ENCODE data around the gene VEGFA.
"Not testable (repeated sequence)": the region's sequence is repeated elsewhere in the genome, so short reads cannot be mapped to it uniquely, and the experiment has no call there.

The VEGFA gene

DNA sequence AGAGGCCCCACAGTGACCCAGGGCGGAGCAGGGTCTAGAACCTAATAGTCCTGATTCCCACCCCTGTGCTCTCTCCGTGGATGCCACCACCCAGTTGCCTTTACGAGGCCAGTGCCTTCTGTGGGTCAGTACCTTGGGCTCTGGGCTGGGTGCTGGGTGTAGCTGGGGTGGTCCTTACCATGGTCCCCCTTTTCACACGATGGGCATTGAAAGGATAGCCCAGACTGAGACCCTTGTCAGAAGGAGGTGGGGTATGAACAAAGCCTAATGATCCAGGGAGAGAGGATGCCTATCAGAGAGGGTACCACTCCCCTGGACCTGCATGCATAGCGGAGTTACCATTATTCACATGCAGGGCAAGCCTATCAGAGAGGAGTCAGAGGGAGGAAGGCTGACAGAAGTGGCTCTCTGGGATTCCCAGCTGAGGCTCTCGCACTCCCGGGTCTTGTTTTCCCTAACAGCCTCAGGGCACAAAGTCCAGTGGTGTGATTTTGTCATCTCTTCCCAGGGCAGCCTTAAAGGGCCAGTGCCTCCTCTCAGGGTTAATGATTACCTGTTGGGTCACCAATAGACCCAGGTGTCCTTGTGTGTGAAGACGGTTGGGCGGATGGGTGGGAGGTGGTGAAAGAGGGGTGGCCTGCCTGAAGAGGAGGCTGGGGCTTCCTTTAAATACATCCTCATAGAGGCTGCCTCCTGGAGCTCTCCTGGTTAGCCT is 36.2 kb downstream of the VEGFA start:
- DNase-seq, result peak; percentile 34

DNA sequence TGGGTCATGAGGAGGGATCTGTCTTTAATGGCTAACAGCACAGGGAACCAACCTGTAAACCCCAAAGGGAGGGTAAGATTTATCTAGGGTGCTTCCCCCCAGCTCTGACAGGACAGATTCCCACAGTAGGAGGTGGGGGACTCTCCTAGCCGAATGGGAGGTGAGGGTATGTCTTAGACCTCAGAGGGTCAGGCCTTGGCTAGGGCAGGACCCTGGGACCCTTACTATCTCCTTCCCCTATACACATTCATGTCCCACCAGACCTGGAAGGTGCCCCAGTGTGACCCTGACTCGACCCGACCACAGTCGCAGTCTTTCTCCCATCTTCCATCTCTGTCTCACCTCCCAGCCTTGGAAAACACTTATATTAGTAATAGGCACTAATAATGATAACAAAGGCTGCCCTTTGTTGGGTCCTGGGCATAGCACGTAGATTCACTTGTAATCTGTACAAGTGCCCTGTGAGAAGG is 36.8 kb downstream of the VEGFA start:
- DNase-seq, result no peak

DNA sequence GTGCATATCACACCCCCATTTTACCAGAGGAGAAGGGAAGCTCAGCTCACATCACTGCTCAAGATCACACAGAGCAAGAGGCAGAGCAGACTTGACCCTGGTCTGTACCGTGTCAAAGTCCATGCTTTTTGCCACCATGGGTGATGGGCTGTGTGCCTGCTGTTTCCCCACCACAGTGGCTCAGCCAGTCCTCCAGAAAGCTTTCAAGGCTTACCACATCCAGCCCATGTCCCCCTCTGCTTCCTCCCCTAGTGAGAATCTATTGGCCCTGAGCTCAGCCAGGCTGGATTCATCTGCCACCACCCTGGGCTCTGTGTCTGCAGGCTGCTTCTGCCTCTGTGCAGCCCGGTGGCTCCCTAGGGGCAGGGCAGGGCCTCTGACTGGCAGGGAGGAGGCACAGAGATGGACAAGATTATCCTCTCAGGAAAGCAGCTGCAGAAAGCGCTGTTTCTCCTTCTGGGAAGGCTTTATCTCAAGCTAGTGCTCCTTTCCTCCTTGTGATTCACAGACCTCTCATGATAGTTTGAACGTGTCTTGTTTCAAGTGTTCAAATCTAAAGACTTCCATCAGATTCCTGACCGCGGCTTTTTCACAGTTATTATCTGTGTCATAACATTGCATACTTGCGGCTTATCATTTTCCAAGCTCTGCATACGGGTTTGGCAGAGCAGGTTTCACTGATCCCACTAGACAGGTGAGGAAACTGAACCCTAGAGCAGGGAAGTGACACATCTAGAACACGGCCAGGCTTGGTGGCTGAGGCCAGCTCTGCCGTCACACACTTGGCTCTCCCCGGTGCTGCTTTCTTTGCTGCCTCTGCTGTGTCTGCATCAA is 37.4 kb downstream of the VEGFA start:
- peak; percentile 37 for DNase-seq

DNA sequence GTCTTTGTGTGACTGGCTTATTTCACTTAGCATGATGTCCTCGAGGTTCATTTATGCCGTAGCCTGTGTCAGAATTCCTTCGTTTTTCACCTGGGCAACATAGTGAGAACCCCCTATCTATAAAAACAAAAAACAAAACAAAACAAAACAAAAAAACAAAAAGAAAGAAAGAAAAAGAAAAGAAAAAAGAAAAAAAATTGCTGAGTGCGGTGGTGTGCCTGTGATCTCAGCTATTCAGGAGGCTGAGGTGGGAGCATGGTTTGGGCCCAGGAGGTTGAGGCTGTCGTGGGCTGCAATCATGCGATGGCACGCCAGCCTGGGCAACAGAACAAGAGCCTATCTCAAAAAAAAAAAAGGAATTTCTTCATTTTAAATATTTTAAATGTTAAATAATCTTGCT is 38.4 kb downstream of the VEGFA start:
- no peak for DNase-seq

DNA sequence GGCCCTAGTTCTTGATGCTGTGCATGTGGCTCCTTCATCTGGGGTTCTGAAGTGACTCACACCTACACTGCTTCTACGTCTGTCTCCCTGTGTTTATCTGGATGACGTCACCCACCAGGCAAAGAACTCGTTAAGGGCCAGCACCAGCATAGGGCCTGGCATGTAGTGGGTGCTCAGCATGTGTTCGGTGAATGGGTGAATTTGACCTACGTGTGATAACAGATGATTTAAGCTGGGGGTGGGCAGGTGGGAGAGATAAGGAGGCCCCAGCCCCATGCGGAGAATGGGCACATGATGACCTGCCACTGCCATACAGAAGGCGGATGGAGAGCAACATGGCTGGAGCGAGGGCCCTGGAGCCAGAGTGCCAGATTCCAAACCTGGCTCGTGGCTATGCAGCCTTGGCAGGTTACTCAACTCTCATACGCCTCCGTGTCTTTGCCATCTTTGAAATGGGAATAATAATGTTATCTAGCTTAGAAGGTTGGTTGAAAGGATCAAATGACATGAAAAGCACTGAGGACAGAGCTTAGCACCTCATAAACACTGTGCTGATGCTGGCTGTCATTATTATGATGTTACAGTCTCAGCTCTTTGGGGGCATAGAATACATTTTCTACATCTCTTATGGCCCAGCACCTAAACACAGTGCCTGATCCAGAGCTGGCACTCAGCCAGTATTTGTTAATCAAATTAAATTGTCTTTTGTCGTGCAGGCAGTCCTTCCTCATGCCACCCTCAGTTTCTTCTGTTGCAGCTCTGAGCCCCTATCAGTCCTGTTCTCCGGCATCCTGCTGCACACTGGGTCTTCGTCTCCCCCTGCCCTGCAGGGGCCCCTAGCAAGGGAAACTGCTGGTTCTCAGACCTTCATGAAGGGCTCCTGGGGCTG is 39.6 kb downstream of the VEGFA start:
- no peak for DNase-seq

DNA sequence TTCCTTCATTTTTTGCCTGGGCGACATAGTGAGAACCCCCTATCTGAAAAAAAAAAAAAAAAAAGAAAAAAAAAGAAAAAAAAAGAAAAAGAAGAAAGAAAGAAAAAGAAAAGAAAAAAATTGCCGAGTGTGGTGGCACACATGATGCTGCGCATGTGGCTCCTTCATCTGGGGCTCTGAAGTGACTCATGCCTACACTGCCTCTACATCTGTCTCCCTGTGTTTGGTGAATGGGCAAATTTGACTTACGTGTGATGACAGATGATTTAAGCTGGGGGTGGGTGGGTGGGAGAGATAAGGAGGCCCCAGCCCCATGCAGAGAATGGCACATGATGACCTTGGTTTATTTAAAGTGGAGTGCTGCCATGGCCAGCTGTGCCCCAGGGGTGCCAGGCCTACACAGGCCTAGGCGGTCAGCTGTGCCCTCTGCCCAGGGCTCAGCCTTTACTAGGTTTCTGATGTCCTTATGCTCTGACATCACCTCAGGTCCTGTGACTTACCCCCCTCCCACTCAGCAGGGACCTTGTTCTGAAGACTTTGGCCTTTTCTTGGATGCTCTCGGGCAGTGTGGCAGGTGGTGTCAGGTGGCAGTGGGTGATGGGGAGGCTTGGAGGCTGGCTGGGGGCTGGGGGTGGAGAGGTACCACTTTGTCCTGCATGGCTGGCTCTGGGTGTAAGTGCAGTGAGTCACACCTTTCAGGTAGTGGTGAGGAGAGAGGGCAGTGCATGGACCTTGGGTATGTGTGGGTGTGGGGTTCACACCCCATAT is 41.1 kb downstream of the VEGFA start:
- DNase-seq, result no peak

DNA sequence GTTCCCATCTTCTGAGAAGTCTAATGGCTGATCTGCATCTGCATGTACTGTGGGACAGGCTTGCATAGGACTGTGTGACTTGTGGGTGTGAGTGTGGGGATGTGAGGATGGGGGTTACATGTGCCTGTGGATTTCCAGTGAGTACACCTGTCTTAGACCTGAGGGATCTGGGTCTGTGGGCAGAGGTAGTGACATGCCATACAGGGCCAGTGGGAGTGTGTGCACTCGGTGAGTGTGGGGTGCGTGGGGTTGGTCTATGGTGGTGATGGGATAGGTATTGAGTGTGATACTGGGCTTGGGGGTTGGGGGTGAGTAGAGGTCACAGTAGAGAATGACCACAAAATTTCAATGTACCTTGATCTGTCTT is 41.7 kb downstream of the VEGFA start:
- DNase-seq, result no peak

DNA sequence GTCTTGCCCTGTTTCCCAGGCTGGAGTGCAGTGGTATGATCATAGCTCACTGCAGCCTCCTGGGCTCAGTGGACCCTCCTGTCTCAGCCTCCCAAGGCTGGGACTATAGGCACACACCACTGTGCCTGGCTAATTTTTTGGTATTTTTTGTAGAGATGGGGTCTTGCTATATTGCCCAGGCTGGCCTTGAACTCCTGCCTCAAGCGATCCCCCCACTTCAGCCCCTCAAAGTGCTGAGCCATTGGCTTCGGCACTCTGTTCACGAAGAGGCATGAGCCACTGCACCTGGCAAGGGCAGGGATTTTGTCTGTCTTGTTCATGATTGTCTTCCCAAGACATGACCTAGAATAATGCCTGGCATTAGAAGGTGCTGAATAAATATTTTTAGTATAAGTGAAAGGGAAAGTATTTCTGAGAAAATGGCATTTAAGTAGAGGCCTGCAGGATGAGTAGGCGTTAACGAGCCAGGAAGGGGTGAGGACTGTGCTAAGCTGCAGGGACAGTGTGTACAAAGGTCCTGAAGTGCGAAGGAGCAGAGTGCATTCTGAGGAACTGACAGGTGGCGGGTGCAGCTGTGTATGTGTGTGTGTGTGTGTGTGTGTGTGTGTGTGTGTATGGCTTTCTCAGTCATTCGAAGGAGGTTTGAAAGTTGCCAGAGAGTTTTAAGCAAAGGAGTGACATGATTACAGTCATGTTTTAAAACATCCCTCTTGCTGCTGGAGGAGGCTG is 43.0 kb downstream of the VEGFA start:
- DNase-seq, result no peak

DNA sequence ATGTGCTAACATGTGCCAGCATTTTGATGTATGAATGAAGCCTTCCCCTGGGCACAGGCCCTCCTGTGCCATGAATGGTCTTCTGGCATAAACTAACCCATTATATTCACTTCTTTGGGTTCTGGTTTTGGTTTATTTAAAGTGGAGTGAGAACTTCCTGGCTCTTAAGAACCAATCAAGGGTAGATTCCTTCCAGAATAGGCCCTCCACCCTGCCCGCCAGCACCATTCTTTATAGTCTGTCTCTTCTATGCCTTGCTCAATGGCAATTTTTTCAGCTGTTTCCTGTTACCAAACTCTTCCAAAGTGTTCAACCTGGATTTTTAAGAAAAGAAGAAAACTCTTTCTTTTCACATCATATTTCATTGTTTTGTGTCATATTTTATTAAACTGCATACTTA is 44.1 kb downstream of the VEGFA start:
- no peak for DNase-seq

DNA sequence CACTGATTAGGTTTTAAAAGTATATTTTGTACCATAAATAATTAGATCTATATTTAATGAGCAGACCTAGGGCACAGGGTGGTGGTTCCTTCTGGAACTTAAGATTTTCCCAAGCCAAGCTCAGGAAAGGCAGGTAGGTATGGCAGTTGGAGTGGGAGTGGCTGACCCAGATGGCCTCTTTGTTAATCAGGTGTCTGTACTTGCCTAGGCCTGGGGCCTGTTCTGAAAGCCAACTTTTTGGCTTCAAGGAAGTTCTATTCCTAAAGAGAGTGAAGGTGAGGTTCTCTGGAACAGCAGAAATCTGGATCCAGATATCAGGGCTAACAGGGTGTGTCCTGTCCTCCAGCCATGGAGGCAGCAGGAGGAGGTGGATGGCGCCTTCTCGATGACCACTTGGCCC is 44.9 kb downstream of the VEGFA start:
- DNase-seq, result no peak

DNA sequence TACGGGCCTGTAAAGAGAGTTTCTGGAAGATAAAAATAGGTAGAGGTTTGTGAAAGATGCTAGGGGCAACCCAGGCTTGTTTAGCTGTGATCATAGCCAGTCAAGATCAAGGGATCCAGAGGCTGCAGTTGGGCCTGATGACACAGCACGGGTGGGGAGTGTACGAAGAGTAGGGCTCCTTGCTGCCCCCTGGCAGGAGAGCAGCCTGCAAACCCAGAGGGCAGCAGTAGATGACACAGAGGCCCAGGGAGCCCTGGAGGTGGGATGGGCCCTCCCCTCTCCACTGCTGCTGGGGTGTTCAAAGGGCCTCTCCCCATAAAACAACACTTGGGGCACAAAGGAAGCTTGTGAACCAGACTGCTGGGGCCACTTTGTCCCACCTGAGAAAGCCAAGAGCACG is 47.2 kb downstream of the VEGFA start:
- DNase-seq, result no peak

DNA sequence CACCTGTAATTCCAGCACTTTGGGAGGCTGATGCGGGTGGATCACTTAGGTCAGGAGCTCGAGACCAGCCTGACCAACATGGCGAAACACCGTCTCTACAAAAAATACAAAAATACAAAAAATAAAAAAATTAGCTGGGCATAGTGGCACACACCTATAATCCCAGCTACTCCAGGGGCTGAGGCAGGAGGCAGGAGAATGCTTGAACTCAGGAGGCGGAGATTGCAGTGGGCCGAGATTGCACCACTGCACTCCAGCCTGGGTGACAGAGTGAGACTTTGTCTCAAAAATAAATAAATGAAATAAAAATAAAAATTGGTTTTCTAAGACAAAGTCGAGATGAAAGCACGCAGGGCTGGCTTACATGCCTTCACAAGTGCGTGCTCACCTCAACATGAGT is 49.0 kb downstream of the VEGFA start:
- not testable (repeated sequence) for DNase-seq

DNA sequence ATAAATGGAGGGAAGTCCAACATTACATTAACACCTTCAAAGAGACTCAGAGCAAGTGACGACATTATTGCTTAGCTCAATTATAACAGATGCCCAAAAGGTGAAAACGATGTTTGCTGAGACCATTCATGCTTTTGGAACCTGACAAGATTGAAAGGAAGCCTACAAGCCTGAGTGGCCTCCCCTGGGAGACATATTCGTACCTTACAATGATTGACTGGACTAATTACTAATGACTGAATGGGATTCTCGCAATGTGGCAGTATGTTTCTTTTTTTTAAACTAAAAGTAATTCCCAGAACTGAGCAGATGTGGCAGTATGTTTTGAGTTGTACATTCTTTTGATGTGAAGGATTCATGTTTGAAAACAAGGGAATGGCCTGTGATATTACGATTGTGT is 49.9 kb downstream of the VEGFA start:
- no peak for DNase-seq

DNA sequence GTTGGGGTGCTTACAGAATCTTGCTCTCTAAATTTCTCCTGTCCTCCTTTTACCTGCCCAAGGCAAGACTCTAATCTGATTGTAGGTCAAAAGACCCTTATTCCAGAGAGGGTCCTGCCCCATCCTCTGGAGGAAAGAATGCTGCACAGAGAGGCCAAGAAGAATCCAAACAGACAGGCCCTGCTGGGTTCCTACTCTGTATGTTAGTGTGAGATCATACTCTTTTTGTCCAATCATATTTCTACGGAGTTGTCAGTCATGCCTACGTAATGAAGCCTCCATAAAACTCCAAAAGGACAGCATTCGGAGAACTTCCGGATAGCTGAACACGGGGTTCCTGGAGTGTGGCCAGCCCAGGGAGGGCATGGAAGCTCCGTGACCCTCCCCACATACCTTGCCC is 50.5 kb downstream of the VEGFA start:
- no peak for DNase-seq

DNA sequence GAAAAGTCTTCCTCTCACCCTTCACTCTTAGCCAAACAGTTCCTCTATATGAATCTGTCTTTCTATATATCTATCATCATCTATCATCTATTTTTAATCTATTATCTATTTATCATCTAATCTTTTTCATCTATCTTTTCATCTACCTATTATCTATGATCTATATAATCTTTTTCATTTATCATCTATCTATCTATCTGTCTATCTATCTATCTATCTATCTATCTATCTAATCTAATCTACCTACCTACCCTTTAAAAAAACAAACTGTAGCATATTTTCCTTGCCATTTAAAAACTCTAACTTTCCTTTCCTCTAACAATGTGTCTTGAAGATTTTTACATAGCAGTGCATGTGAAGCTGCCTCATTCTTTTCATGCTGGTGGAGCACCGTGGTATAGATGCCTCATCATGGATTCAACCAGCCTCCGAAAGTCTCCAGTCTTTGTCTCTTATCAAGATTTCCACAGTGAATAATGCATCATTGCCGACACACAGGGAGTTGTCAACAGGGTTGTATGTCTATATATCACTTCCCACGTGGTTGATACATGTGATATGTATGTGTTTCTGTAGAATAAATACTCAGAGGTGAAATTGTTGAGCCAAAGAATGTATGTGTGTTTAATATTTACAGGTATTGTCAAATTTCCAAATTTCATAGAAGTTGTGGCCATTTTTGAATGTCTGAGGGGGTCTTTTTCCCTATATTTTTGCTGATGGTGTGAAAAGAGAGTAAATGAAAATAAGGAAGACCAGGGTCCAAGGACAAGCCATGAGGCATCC is 51.3 kb downstream of the VEGFA start:
- no peak for DNase-seq

DNA sequence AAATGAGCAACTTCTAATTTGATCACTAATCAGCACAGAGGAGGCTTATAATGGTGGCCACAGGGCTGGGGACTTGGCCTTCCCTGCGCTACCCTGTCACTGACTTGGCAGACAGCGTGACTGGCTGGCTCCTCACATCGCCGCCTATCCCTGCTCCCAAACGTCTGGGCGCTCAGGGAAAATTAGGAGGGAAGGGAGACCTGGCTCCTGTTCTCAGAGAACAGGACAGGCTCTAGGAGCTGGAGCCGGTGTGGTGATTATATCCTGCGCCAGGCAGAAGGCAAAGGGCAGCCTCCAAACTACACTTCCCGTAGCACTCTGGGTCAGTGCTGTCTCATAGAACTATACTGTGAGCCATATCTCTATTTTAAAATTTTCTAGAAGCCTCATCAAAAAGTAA is 53.4 kb downstream of the VEGFA start:
- DNase-seq, result no peak

DNA sequence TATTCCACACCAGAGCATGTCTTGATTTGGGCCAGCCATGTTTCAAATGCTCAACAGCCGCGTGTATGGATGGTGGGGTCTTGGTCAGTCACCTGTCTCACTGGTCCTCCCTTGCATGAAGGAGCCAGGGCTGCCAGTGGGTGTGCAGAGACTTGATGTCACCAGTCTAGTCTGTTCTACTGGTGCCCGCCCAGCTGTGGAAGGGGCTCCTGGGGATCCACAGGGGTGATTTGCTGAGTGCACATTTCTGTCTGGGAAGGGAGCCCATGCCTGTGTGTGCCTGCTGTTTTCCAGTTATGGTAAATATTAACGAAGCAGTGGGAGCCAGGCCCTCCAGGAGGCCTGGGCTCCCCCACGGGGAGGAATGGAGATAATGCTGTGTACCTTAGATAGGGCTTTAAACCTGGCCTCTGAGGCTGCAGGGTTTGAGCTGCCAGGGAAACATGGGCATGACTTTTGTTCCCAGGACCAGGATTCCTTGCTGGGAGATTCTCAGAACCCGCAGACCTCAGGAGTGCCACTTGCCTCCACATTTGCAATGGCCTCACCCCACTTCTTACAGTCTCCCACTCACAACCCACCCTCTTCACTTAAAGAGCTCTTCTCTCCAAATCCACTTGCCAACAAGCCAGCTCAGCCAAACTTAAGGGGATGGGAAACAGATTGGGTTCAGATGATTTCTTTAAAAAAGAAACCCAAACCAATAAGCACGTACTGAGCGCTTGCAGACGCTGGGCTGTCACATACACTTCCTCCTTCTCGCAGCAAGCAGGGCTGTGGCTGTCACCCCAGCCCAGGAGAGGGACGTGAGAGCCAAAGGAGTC is 54.1 kb downstream of the VEGFA start:
- DNase-seq, result no peak

DNA sequence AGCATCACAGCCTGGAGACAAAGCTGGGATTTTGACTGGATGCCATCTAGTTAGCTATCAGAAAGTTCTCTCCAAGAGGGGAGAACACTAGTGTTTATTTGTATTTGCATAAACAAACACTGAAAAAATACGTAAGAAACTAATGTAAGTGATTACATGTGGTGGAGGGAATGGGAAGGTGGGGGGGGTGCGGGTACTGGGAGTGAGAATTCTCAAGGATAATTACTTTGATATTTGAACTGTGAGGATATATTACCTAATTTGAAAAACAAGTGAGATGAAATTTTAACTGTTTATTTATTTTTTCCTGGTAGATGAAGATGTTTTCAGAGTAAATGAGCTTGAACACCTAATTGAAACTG is 54.7 kb downstream of the VEGFA start:
- DNase-seq, result no peak

DNA sequence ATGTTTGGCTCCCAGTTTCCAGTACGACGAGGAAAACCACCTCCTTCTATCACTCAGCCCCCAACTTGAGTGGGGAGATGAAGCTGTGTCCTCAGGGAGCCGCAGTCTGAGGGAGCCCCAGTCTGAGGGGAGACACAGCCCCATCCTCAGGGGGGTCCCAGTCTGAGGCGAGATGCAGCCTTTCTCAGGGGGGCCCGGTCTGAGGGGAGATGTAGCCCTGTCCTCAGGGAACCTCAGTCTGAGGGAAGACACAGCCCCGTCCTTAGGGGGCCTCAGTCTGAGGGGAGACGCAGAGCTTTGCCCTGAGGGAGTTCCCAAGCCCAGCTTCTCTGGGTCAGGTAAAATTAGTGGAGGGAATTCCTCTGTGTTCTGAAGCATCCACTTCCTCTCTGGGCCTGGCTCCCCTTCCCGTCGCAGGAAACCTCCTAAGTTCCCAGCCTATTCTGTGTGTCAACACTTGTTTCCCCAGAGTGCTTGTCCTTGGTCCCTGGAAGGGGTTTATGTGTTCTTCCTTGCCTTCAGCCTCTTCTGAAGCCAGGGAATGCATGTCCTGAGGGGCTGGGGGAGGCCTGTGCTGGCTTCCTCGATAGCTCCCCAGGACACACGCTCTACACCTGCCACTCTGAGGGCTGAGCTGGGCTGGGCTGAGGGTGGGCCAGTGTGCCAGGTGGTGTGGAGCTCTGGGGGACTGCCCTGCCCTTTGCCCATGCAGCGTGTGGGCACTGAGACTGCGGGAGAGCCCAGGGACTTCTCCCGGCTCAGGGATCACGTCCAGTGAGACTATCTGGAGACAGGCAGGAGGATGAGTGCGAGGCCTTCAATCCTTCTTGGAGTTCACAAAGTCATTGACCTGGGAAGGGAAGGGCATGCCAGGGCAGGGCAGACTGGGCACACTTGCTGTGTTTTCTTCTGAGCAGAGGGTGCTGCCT is 55.4 kb downstream of the VEGFA start:
- no peak for DNase-seq

Measured in retina (tissue), 1 donor.